PC-9 (cell line): Measurements from ENCODE around the gene ACOXL. TPM values are rescaled to one million over a fixed set of nuclear protein-coding genes. Genes with fewer than 3 reads are reported as not detected.

Experiments used
- BruUV-seq: library from RNA; stranded (reverse); fragments of 400-500 nt; replicated peaks from 2 replicates; lab custom pipeline; 2021; lab: Mats Ljungman, UMichigan
- CTCF ChIA-PET: fragments of 300-600 bp; sonication (Branson Sonifier 250); formaldehyde crosslinking; loops from one replicate; lab custom pipeline; 2022; ENCODE audit warnings: antibody characterized with exemption; lab: Charles Lee
- POLR2A ChIA-PET: fragments of 300-600 bp; sonication (Branson Sonifier 250); formaldehyde crosslinking; loops from one replicate; lab custom pipeline; 2022; ENCODE audit warnings: antibody characterized with exemption; ENCODE audit not compliant: unreplicated experiment; lab: Charles Lee
- DNase-seq, 2 experiments: peaks; one replicate each; pipeline versions ENCODE4 v3.0.0 to v3.0.0-alpha.2; 2015 to 2022; ENCODE audit warnings: mixed read lengths in 1 of 2
- H2AFZ ChIP-seq: fragments of 200-600 bp; sonication (generic); 2 replicates; pipeline ENCODE4 v1.8.1; 2017; ENCODE audit warnings: antibody characterized with exemption
- H3F3A ChIP-seq: fragments of 200-600 bp; sonication (generic); 2 replicates; pipeline ENCODE4 v1.8.1; 2017; ENCODE audit warnings: antibody characterized with exemption, mild to moderate bottlenecking, low read depth; ENCODE audit not compliant: insufficient read depth
- H3K27ac ChIP-seq: fragments of 200-600 bp; sonication (generic); 2 replicates; pipeline ENCODE4 v1.6.1; 2016; ENCODE audit warnings: mixed run types
- H3K27me3 ChIP-seq: fragments of 200-600 bp; sonication (generic); 2 replicates; pipeline ENCODE4 v1.6.1; 2016; ENCODE audit warnings: low read depth, mixed run types; ENCODE audit not compliant: insufficient read depth
- H3K36me3 ChIP-seq: fragments of 200-600 bp; sonication (generic); 2 replicates; pipeline ENCODE4 v1.6.1; 2016; ENCODE audit warnings: low read depth, mixed run types
- H3K4me1 ChIP-seq: fragments of 200-600 bp; sonication (generic); replicated peaks from 2 replicates; pipeline ENCODE4 v1.6.1; 2016; ENCODE audit warnings: mixed run types; ENCODE audit not compliant: insufficient read depth
- H3K4me2 ChIP-seq: fragments of 200-600 bp; sonication (generic); 2 replicates; pipeline ENCODE4 v1.6.1; 2017; ENCODE audit warnings: mixed run types
- H3K4me3 ChIP-seq: fragments of 200-600 bp; sonication (generic); 2 replicates; pipeline ENCODE4 v1.6.1; 2016; ENCODE audit warnings: mixed run types
- H3K79me2 ChIP-seq: fragments of 200-600 bp; sonication (generic); 2 replicates; pipeline ENCODE4 v1.6.1; 2017; ENCODE audit warnings: low read depth, mixed run types
- H3K9me2 ChIP-seq: fragments of 200-600 bp; sonication (generic); 2 replicates; pipeline ENCODE4 v1.8.1; 2017; ENCODE audit warnings: mild to moderate bottlenecking; ENCODE audit not compliant: insufficient read depth
- H3K9me3 ChIP-seq: fragments of 200-600 bp; sonication (generic); 2 replicates; pipeline ENCODE4 v1.8.1; 2016; ENCODE audit warnings: low read depth; ENCODE audit not compliant: insufficient read depth
- H4K20me1 ChIP-seq: fragments of 200-600 bp; sonication (generic); 2 replicates; pipeline ENCODE4 v1.8.1; 2017; ENCODE audit not compliant: insufficient read depth
- CTCF ChIP-seq: fragments of 200-600 bp; sonication (generic); conservative IDR thresholded peaks from 2 replicates; pipeline ENCODE4 v1.6.1; 2017; ENCODE audit warnings: mixed run types, antibody characterized with exemption, mild to moderate bottlenecking, moderate library complexity
- EZH2 ChIP-seq: fragments of 200-600 bp; sonication (generic); IDR thresholded peaks from 2 replicates; pipeline ENCODE4 v1.8.0; 2017; ENCODE audit warnings: antibody characterized with exemption, low read depth
- intact Hi-C: fragments of 100-400 bp; cut with micrococcal nuclease; formaldehyde crosslinking; loops from one replicate; pipeline ENCODE4 v1.10.0; 2022; ENCODE audit not compliant: unreplicated experiment
- total RNA-seq: library from RNA; stranded (reverse); gene quantifications from 2 replicates; pipeline ENCODE4 v1.2.3, GENCODE V29; 2021

The ACOXL gene
- total RNA-seq, 1 experiment from 2014 or later = 10.7 TPM

GRCh38 chr2:110746586-110747521 is 14.5 kb downstream of the ACOXL start:
- intact Hi-C loops = loop anchor here (10.0 kb wide), 1 partner anchor 958 kb away; no protein-coding TSS in a partner anchor
- no peaks in the 10 kb centered on the region for H3K9me3 ChIP-seq
- TF ChIP-seq CTCF (no peak), EZH2 (no peak)
- ChIA-PET POLR2A (interaction anchor here (0.7 kb wide), 1 partner anchor 58 kb away, joined by 3 read pairs; no protein-coding TSS in a partner anchor), CTCF (interaction anchor here (0.6 kb wide), 2 partner anchors 9 to 69 kb away, joined by 3 to 4 read pairs; partner anchors contain the start of gene BUB1)
- H3K9me2 ChIP-seq = no peaks in the 10 kb centered on the region
- peaks cover 3% of the 10 kb centered on the region; the same call in 1 of the 2 replicates for H3F3A ChIP-seq
- H3K27ac ChIP-seq = peak overlapping the region; percentile 17; the same call in 1 of the 2 replicates
- no peak overlapping the region for H2AFZ ChIP-seq
- no peaks in the 10 kb centered on the region for H4K20me1 ChIP-seq
- H3K36me3 ChIP-seq = no peaks in the 10 kb centered on the region
- no TSS peak for BruUV-seq
- no peak for DNase-seq
- peak overlapping the region; percentile 38 for H3K4me2 ChIP-seq
- H3K4me3 ChIP-seq = no peak overlapping the region
- no peaks in the 10 kb centered on the region for H3K27me3 ChIP-seq
- H3K4me1 ChIP-seq = peaks cover 56% of the 10 kb centered on the region
- H3K79me2 ChIP-seq = peaks cover 50% of the 10 kb centered on the region

GRCh38 chr2:110747522-110748488 is 15.4 kb downstream of the ACOXL start:
- no peaks in the 10 kb centered on the region for H4K20me1 ChIP-seq
- peaks cover 46% of the 10 kb centered on the region for H3K4me1 ChIP-seq
- H3K9me3 ChIP-seq = no peaks in the 10 kb centered on the region
- peak; percentile 67 to 81 for DNase-seq
- H3K27ac ChIP-seq = peak overlapping the region; percentile 17; the same call in 1 of the 2 replicates
- no TSS peak for BruUV-seq
- H3K9me2 ChIP-seq = no peaks in the 10 kb centered on the region
- H3K4me2 ChIP-seq = peak overlapping the region; percentile 38
- POLR2A ChIA-PET = interaction anchor here (0.7 kb wide), 1 partner anchor 59 kb away, joined by 3 read pairs; no protein-coding TSS in a partner anchor
- CTCF ChIA-PET = interaction anchor here (0.6 kb wide), 1 partner anchor 632 kb away, joined by 3 read pairs; the partner anchor contains the start of gene MALL
- TF ChIP-seq CTCF (no peak), EZH2 (no peak)
- intact Hi-C loops = loop anchor here (10.0 kb wide), 1 partner anchor 957 kb away; no protein-coding TSS in a partner anchor
- H3K4me3 ChIP-seq = no peak overlapping the region
- H3K36me3 ChIP-seq = no peaks in the 10 kb centered on the region
- H2AFZ ChIP-seq = no peak overlapping the region
- peaks cover 3% of the 10 kb centered on the region; the same call in 1 of the 2 replicates for H3F3A ChIP-seq
- H3K79me2 ChIP-seq = peaks cover 45% of the 10 kb centered on the region
- H3K27me3 ChIP-seq = no peaks in the 10 kb centered on the region
